Endothelial cell of umbilical vein (primary cell): ENCODE data around the gene RASSF3. TPM values are rescaled to one million over a fixed set of nuclear protein-coding genes. Genes with fewer than 3 reads are reported as not detected.
A peak's percentile ranks its signal among the peaks of the same experiment; 100 is the strongest.
"Not testable (repeated sequence)": the region's sequence is repeated elsewhere in the genome, so short reads cannot be mapped to it uniquely, and the experiment has no call there.

Source experiments
- BruUV-seq: library from RNA; stranded (reverse); fragments of 400-500 nt; replicated peaks from 2 replicates; lab custom pipeline; 2021; lab: Mats Ljungman, UMichigan
- CTCF ChIA-PET: fragments of 300-600, 350-600 bp; sonication (Branson Sonifier 250); formaldehyde crosslinking; loops from one replicate; lab custom pipeline; 2021; ENCODE audit warnings: antibody characterized with exemption, inconsistent platforms; lab: Charles Lee
- POLR2A ChIA-PET: fragments of 300-600, 350-600 bp; sonication (Branson Sonifier 250); formaldehyde crosslinking; loops from one replicate; lab custom pipeline; 2021; ENCODE audit warnings: antibody characterized with exemption, inconsistent platforms; lab: Charles Lee
- DNase-seq: peaks from one replicate; pipeline ENCODE4 v3.0.0-alpha.2; 2011; ENCODE audit warnings: low read depth, low spot score
- FAIRE-seq: peaks from 2 replicates; lab custom pipeline; 2011; peaks lifted over from hg19 to GRCh38; lab: Jason Lieb, UNC
- H2AFZ ChIP-seq: 2 replicates; pipeline ENCODE4 v1.6.0; 2012; ENCODE audit warnings: low read depth, low read length, control low read depth, inconsistent platforms
- H3K27ac ChIP-seq: 2 replicates; pipeline ENCODE4 v1.5.1; 2011; ENCODE audit warnings: low read depth, mild to moderate bottlenecking, control low read depth, low read length, moderate library complexity; ENCODE audit not compliant: insufficient read depth
- H3K27me3 ChIP-seq, 2 experiments: 2 replicates each; pipeline versions ENCODE4 v1.6.0 to v1.6.1; 2011; ENCODE audit warnings: low read length in 2 of 2, mixed read lengths in 1 of 2; ENCODE audit not compliant: control insufficient read depth in 2 of 2, insufficient read depth in 2 of 2
- H3K36me3 ChIP-seq, 2 experiments: 2 replicates in 1 of 2; 3 replicates in 1 of 2; pipeline ENCODE4 v1.5.1; 2011; ENCODE audit warnings: low read length in 2 of 2, mild to moderate bottlenecking in 1 of 2, moderate library complexity in 1 of 2; ENCODE audit not compliant: control insufficient read depth in 2 of 2, insufficient read depth in 2 of 2; ENCODE audit errors: extremely low read depth in 1 of 2
- H3K4me1 ChIP-seq: 3 replicates; pipeline ENCODE4 v1.5.1; 2011; ENCODE audit warnings: mild to moderate bottlenecking, low read length; ENCODE audit not compliant: control insufficient read depth, insufficient read depth; ENCODE audit errors: extremely low read depth
- H3K4me2 ChIP-seq: 2 replicates; pipeline ENCODE4 v1.6.1; 2011; ENCODE audit warnings: low read length, control low read depth, mixed read lengths; ENCODE audit not compliant: insufficient read depth
- H3K4me3 ChIP-seq, 3 experiments: fragments of 200-600 bp in 1 of 3; sonication (generic), shearing (Covaris generic) in 1 of 3; replicated peaks in 1 of 3; 2 replicates each; pipeline ENCODE4 v1.5.1; 2011 to 2016; ENCODE audit warnings: control low read depth in 3 of 3, low read length in 3 of 3, mild to moderate bottlenecking in 2 of 3, inconsistent platforms in 1 of 3, low read depth in 1 of 3, moderate library complexity in 1 of 3; ENCODE audit not compliant: insufficient read depth in 1 of 3
- H3K79me2 ChIP-seq: 2 replicates; pipeline ENCODE4 v1.6.0; 2012; ENCODE audit warnings: low read length, inconsistent platforms; ENCODE audit not compliant: control insufficient read depth, insufficient read depth
- H3K9ac ChIP-seq: replicated peaks from 2 replicates; pipeline ENCODE3; 2011; ENCODE audit warnings: low read length, control low read depth; ENCODE audit not compliant: insufficient read depth; ENCODE audit errors: extremely low read depth
- H3K9me1 ChIP-seq: replicated peaks from 3 replicates; pipeline ENCODE4 v1.6.0; 2011; ENCODE audit warnings: mild to moderate bottlenecking, low read length; ENCODE audit not compliant: control insufficient read depth, insufficient read depth; ENCODE audit errors: extremely low read depth
- H3K9me3 ChIP-seq: replicated peaks from 2 replicates; pipeline ENCODE4 v1.5.1; 2012; ENCODE audit warnings: low read length, inconsistent platforms; ENCODE audit not compliant: control insufficient read depth, insufficient read depth
- H4K20me1 ChIP-seq: replicated peaks from 2 replicates; pipeline ENCODE3; 2011; ENCODE audit warnings: mild to moderate bottlenecking, low read length; ENCODE audit not compliant: control insufficient read depth, insufficient read depth; ENCODE audit errors: extremely low read depth
- CTCF ChIP-seq, 2 donors: IDR thresholded peaks; 1 replicate in 1 of 2; 2 replicates in 1 of 2; pipeline ENCODE4 v1.5.1; 2011; ENCODE audit warnings: low read length in 2 of 2, mild to moderate bottlenecking in 2 of 2, moderate library complexity in 2 of 2, control low read depth in 1 of 2, inconsistent platforms in 1 of 2, low read depth in 1 of 2; ENCODE audit not compliant: insufficient read depth in 1 of 2; ENCODE audit errors: extremely low read depth in 1 of 2
- FOS ChIP-seq: IDR thresholded peaks from 2 replicates; pipeline ENCODE4 v1.6.1; 2011; ENCODE audit warnings: mild to moderate bottlenecking, low read length, moderate library complexity, borderline replicate concordance; ENCODE audit not compliant: insufficient read depth
- JUN ChIP-seq: IDR thresholded peaks from 2 replicates; pipeline ENCODE4 v1.6.1; 2011; ENCODE audit warnings: borderline replicate concordance, low read depth; ENCODE audit not compliant: insufficient read length, insufficient read depth
- MAX ChIP-seq: IDR thresholded peaks from 2 replicates; pipeline ENCODE4 v1.6.1; 2011; ENCODE audit not compliant: insufficient read depth, insufficient read length
- MYC ChIP-seq: IDR thresholded peaks from one replicate; pipeline ENCODE4 v1.6.1; 2011; ENCODE audit warnings: mild to moderate bottlenecking, low read depth, low read length
- POLR2A ChIP-seq: IDR thresholded peaks from 2 replicates; pipeline ENCODE4 v1.6.1; 2012; ENCODE audit warnings: low read depth, mild to moderate bottlenecking, control low read depth, low read length
- dilution Hi-C: fragments of 300-500 bp; cut with MboI; formaldehyde crosslinking; loops from one replicate; pipeline ENCODE4 v1.15.0; 2019; ENCODE audit warnings: low sequenced_read_pairs; ENCODE audit not compliant: extremely low pct_ligation_motif_present
- intact Hi-C: fragments of 100-400 bp; cut with micrococcal nuclease; formaldehyde crosslinking; loops from one replicate; pipeline ENCODE4 v1.10.0; 2022
- polyA plus RNA-seq, 4 experiments: library from polyadenylated mRNA; depleted of rRNA in 3 of 4; stranded (reverse) in 3 of 4; unstranded in 1 of 4; fragments of >200 nt; gene quantifications; 2 replicates each; pipeline versions ENCODE4 v1.2.1 to v1.2.3, GENCODE V29; 2011 to 2012; ENCODE audit warnings: missing spikeins in 1 of 4
- total RNA-seq: library from RNA; stranded (reverse); gene quantifications from 2 replicates; pipeline ENCODE4 v1.2.3, GENCODE V29; 2021

RASSF3 gene
- total and polyA plus RNA-seq, 2 donors (not counting 3 experiments of a cell fraction or from before 2014, with no cell fraction given) = 20.2 to 60.8 TPM

- no peak for DNase-seq
- Histone ChIP-seq H3K9me3 (no peaks in the 10 kb centered on the region), H3K9ac (no peak overlapping the region), H3K4me3 (no peak overlapping the region), H3K9me1 (no peaks in the 10 kb centered on the region), H3K4me2 (no peak overlapping the region), H3K79me2 (no peaks in the 10 kb centered on the region), H2AFZ (no peak overlapping the region), H3K27ac (no peak overlapping the region), H3K36me3 (no peaks in the 10 kb centered on the region), H4K20me1 (no peaks in the 10 kb centered on the region), H3K27me3 (peaks cover 0 to 2% of the 10 kb centered on the region in 2 experiments), H3K4me1 (peaks cover 17% of the 10 kb centered on the region)
- dilution Hi-C loops = no loop called here
- ChIA-PET POLR2A (no interaction called here), CTCF (interaction anchor here (1.3 to 2.4 kb wide), 2 partner anchors 10 to 13 kb away, joined by 3 to 5 read pairs; no protein-coding TSS in a partner anchor)
- TF ChIP-seq CTCF (IDR thresholded peaks at IDR 0.05; ENCODE audit: extremely low read depth in 1 of 2, insufficient read depth in 1 of 2, low read depth in 1 of 2, low read length in 2 of 2) = no peak
- FAIRE-seq = no peak
- no TSS peak for BruUV-seq
- intact Hi-C loops = no loop called here
Measured at GRCh38 chr12:64582114-64582513, 28.2 kb upstream of the RASSF3 start.

GRCh38 chr12:64582862-64583261 is 27.4 kb upstream of the RASSF3 start:
- dilution Hi-C loops = no loop called here
- TF ChIP-seq MYC (no peak), JUN (no peak), POLR2A (no peak), MAX (no peak), FOS (no peak)
- H3K4me3 ChIP-seq = no peak overlapping the region
- peaks cover 0 to 2% of the 10 kb centered on the region in 2 experiments for H3K27me3 ChIP-seq
- H3K9me1 ChIP-seq = no peaks in the 10 kb centered on the region
- H3K4me2 ChIP-seq = no peak overlapping the region
- FAIRE-seq = no peak
- H3K79me2 ChIP-seq = no peaks in the 10 kb centered on the region
- peaks cover 17% of the 10 kb centered on the region for H3K4me1 ChIP-seq
- no peak for DNase-seq
- ChIA-PET POLR2A (no interaction called here), CTCF (interaction anchor here (1.3 to 3.6 kb wide), 5 partner anchors 17 to 115 kb away, joined by 4 to 17 read pairs (median 10); no protein-coding TSS in a partner anchor)
- H3K36me3 ChIP-seq = no peaks in the 10 kb centered on the region
- no TSS peak for BruUV-seq
- intact Hi-C loops = no loop called here
- H3K9ac ChIP-seq = no peak overlapping the region
- H2AFZ ChIP-seq = no peak overlapping the region
- H3K9me3 ChIP-seq = no peaks in the 10 kb centered on the region
- H3K27ac ChIP-seq = no peak overlapping the region
- no peaks in the 10 kb centered on the region for H4K20me1 ChIP-seq

GRCh38 chr12:64583395-64583770 is 26.9 kb upstream of the RASSF3 start:
- H3K9me1 ChIP-seq, H3K9ac ChIP-seq, intact Hi-C loops, FAIRE-seq, H3K9me3 ChIP-seq, H3K36me3 ChIP-seq, H3K27me3 ChIP-seq, H3K79me2 ChIP-seq, dilution Hi-C loops, DNase-seq, H4K20me1 ChIP-seq: not testable (repeated sequence)
- Histone ChIP-seq H3K4me1 (peaks cover 17% of the 10 kb centered on the region), H3K4me2 (peak overlapping the region; percentile 65), H2AFZ (peak overlapping the region; percentile 86), H3K27ac (peak overlapping the region; percentile 42), H3K4me3 (peak overlapping the region in 1 of 3 experiments; percentile 24)
- BruUV-seq = TSS peak; percentile 34
- ChIA-PET POLR2A (interaction anchor here (0.9 kb wide), 1 partner anchor 22 kb away, joined by 3 read pairs; no protein-coding TSS in a partner anchor), CTCF (interaction anchor here (0.8 to 3.6 kb wide), 9 partner anchors 12 to 114 kb away, joined by 3 to 17 read pairs (median 6); no protein-coding TSS in a partner anchor)
